T-helper 1 cell treated with Interleukin-12 subunit alpha and Interleukin-12 subunit beta and Interleukin-4 antibody, amounts not matched to agents 30 μg/mL and 1 μg/mL, for 36 hours (primary cell): ENCODE measurements around the gene ITPK1.

Source experiments
- H3K27ac Mint-ChIP-seq: one replicate; pipeline ENCODE4 v1.8.0; 2021; ENCODE audit warnings: mild to moderate bottlenecking, mixed read lengths
- H3K27me3 Mint-ChIP-seq: one replicate; pipeline ENCODE4 v1.8.0; 2021; ENCODE audit warnings: low read depth, mixed read lengths
- H3K36me3 Mint-ChIP-seq: one replicate; pipeline ENCODE4 v1.8.0; 2021; ENCODE audit warnings: low read depth, mixed read lengths
- H3K4me1 Mint-ChIP-seq: one replicate; pipeline ENCODE4 v1.8.0; 2021; ENCODE audit warnings: low read depth, mixed read lengths
- H3K4me3 Mint-ChIP-seq: one replicate; pipeline ENCODE4 v1.8.0; 2021; ENCODE audit warnings: mild to moderate bottlenecking, moderate library complexity, mixed read lengths
- H3K9me3 Mint-ChIP-seq: one replicate; pipeline ENCODE4 v1.8.0; 2021; ENCODE audit warnings: mixed read lengths

Gene ITPK1

GRCh38 chr14:93057586-93058280, 58.0 kb downstream of the ITPK1 start:
- Mint-ChIP-seq H3K4me3 (no peak overlapping the region), H3K27ac (no peak overlapping the region), H3K27me3 (no peaks in the 10 kb centered on the region), H3K4me1 (peaks cover 13% of the 10 kb centered on the region), H3K9me3 (no peaks in the 10 kb centered on the region), H3K36me3 (no peaks in the 10 kb centered on the region)

DNA sequence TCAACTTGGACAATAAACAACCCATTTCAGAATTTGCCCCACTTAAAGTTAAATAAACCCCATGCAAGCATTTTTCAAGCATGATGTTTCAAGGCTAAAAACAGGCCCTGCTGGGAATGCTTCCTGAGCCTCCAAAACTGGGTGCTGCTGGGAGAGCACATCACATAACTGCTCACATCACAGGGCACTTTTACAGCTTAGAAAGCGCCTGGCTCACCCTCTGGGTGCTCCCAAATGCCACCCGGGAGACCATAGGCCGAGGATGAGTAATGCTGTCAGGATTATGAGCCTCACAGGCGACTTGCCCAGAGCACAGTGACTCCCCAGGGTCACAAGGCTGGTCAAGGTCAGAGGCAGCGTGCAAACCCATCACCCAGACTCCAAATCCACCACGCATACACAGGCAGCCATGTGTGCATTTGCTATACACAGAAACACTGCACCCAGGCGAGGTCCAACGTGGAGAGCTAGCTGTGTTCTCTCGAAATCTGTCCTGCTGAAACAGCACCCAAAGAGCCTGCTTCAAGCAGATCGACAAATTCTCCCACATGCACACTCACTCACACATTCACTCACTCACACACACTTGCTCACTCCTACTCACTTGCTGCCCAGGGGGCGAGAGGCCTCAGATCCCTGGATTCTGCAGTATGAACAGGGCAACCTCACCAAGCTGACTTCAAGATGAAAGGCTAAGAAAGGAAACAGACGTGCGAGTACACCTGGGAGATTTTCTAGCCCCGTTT, 58.7 kb downstream of the ITPK1 start:
- no peak overlapping the region for H3K4me3 Mint-ChIP-seq
- H3K4me1 Mint-ChIP-seq: peaks cover 13% of the 10 kb centered on the region

DNA sequence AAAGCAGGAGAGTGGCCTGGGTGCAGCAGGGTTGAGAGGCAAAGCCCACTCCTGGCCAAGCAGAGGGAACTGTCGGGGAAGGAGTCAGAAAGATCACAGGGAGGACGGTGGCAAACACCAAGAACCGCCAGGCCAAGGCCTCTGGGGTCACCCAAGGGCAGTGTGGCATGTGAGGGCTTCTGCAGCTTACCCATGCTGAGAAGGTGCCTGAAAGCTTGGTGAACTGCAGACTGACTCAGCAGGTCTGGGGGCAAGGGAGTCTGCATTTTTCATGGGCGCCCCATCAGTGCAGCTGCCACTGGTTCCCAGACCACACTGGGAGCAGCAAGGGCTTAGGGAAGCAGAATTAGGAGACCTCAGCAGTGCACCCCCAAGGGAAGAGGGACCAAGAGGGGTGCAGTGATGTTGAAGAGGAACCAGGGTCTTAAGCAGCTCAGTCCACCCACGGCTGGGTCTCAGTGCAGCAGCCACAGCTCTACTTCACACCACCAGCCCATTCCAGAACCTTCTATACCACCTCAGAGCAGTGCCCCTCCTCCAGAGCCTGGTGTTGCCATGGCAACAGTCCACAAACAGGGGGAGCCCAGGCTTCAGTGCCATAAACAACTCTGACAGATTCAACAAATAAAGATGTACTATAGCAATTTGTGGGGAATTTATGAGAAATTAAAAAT, 59.4 kb downstream of the ITPK1 start:
- Mint-ChIP-seq H3K36me3 (no peaks in the 10 kb centered on the region), H3K27ac (no peak overlapping the region), H3K9me3 (no peaks in the 10 kb centered on the region), H3K27me3 (no peaks in the 10 kb centered on the region), H3K4me1 (peaks cover 9% of the 10 kb centered on the region), H3K4me3 (no peak overlapping the region)

More for the DNA sequence above, 58.7 kb downstream of the ITPK1 start:
- no peaks in the 10 kb centered on the region for H3K36me3 Mint-ChIP-seq
- no peaks in the 10 kb centered on the region for H3K9me3 Mint-ChIP-seq
- no peaks in the 10 kb centered on the region for H3K27me3 Mint-ChIP-seq
- no peak overlapping the region for H3K27ac Mint-ChIP-seq

- H3K9me3 Mint-ChIP-seq: no peaks in the 10 kb centered on the region
- no peak overlapping the region for H3K27ac Mint-ChIP-seq
- no peak overlapping the region for H3K4me3 Mint-ChIP-seq
- no peaks in the 10 kb centered on the region for H3K36me3 Mint-ChIP-seq
- H3K27me3 Mint-ChIP-seq: no peaks in the 10 kb centered on the region
- H3K4me1 Mint-ChIP-seq: peaks cover 7% of the 10 kb centered on the region
Observed at GRCh38 chr14:93055651-93056115, 60.0 kb downstream of the ITPK1 start.

DNA sequence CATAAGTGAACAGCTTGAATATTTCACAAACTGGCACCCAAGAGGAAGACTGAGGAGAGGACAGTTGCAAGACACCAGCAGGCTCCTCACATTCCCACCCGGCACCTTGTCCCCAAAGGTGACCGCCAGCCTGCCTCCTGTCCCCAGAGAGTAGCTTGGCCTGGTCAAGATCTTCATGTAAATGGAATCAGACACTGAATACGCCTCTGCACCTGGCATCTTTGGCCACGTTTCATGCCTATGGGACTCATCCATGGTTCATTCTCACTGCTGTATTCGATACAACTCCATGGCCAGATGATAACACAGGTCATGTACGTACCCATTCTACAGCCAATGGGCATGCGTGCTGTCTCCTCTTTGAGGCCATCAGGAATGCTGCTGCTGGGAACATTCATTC, 60.8 kb downstream of the ITPK1 start:
- Mint-ChIP-seq H3K27ac (no peak overlapping the region), H3K27me3 (no peaks in the 10 kb centered on the region), H3K9me3 (no peaks in the 10 kb centered on the region), H3K36me3 (no peaks in the 10 kb centered on the region), H3K4me1 (no peaks in the 10 kb centered on the region), H3K4me3 (no peak overlapping the region)

- Mint-ChIP-seq H3K4me3 (no peak overlapping the region), H3K4me1 (no peaks in the 10 kb centered on the region), H3K27ac (no peak overlapping the region), H3K9me3 (no peaks in the 10 kb centered on the region), H3K36me3 (peaks cover 3% of the 10 kb centered on the region), H3K27me3 (no peaks in the 10 kb centered on the region)
Observed at GRCh38 chr14:93054006-93054405, 61.7 kb downstream of the ITPK1 start.

DNA sequence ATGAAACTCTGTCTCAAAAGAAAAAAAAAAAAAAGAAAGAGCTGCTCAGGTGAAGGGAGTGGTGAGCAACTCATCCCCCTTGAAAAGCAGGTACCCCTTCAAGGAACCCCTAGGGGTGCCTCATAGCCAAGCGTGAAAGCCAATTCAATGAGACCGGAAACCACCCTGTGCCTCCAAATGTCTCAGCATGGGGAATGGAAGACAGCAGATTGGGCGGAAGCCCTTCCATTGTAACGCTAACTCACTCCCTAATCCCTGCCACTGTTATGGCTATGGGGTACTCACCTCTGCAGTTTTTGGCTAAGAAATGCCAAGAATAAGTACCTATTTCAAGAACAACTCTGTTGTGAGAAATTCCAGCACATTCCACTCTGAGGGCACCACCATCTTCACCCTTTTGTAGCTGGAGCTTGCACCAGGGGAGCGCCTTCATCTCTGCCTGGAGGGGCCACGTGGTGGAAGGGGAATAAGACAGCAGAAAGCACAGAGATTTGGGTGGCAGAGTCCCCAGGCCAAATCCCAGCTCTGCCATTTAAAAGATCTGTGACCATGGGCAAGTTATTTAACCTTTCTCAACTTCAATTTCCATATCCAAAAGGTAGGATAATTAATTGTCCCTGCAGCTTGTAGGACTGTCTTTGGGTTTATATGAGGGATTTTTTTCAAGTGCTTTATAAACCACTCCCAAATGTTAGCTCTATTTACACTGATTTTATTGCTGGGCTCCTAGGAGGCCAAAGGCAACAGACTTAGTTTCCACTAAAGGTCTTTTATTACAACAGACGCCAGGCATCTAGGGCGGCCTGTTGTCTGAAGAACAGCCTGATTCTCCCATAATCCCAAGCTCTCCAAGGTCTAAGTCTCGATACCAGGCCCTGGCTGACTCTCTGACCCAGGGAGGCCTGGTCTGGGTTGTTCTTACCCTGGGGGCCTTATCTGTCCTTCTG, 63.9 kb downstream of the ITPK1 start:
- Mint-ChIP-seq H3K27ac (no peak overlapping the region), H3K36me3 (peaks cover 5% of the 10 kb centered on the region)

GRCh38 chr14:93050761-93051160, 65.0 kb downstream of the ITPK1 start:
- H3K9me3 Mint-ChIP-seq: no peaks in the 10 kb centered on the region
- H3K27me3 Mint-ChIP-seq: no peaks in the 10 kb centered on the region
- no peak overlapping the region for H3K27ac Mint-ChIP-seq
- H3K4me3 Mint-ChIP-seq: no peak overlapping the region
- peaks cover 5% of the 10 kb centered on the region for H3K36me3 Mint-ChIP-seq
- H3K4me1 Mint-ChIP-seq: no peaks in the 10 kb centered on the region

More for the DNA sequence above, 63.9 kb downstream of the ITPK1 start:
- Mint-ChIP-seq H3K9me3 (no peaks in the 10 kb centered on the region), H3K4me3 (no peak overlapping the region), H3K4me1 (no peaks in the 10 kb centered on the region), H3K27me3 (no peaks in the 10 kb centered on the region)

GRCh38 chr14:93049867-93050331, 65.8 kb downstream of the ITPK1 start:
- Mint-ChIP-seq H3K4me3 (no peak overlapping the region), H3K27ac (no peak overlapping the region), H3K36me3 (peaks cover 5% of the 10 kb centered on the region)

DNA sequence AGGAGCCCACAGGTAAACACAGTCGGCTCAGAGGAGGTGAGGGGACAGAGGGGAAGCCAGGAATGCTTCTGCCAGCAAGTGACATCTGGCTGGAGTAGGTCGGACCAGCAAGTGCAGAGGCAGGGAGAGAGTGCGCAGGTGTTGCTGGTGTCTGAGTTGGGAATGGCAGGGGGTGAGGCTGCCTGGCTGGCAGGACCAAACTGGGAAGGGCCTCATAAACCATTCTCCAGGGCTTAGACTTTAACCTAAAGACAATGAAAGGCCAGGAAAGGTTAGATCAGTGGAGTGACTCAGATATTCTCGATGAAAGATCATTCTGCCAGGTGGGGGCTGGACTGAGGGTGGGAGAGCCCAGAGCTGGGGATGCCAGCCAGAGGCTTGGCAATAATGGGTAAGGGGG, 66.4 kb downstream of the ITPK1 start:
- H3K36me3 Mint-ChIP-seq: peaks cover 5% of the 10 kb centered on the region
- H3K4me3 Mint-ChIP-seq: no peak overlapping the region
- H3K27me3 Mint-ChIP-seq: no peaks in the 10 kb centered on the region
- peaks cover 2% of the 10 kb centered on the region for H3K4me1 Mint-ChIP-seq
- H3K27ac Mint-ChIP-seq: no peak overlapping the region
- H3K9me3 Mint-ChIP-seq: no peaks in the 10 kb centered on the region

More at GRCh38 chr14:93049867-93050331, 65.8 kb downstream of the ITPK1 start:
- Mint-ChIP-seq H3K9me3 (no peaks in the 10 kb centered on the region), H3K27me3 (no peaks in the 10 kb centered on the region), H3K4me1 (no peaks in the 10 kb centered on the region)

DNA sequence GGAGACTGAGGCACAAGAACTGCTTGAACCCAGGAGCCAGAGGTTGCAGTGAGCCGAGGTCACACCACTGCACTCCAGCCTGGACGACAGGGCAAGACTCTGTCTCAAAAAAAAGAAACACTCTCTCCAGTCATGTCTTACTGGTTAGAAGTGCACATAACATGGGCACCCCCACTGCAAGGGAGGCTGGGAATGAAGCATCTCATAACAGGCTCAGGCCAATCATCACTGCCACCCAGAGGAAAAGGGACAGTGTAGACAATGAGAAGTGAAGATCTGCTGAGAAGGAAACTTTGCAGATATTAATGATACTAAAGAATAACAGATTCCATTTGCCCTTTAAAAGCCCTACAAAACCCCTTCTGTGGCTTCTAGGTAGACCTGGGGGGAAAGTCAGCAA, 66.9 kb downstream of the ITPK1 start:
- Mint-ChIP-seq H3K4me1 (peaks cover 3% of the 10 kb centered on the region), H3K27ac (no peak overlapping the region), H3K36me3 (peaks cover 5% of the 10 kb centered on the region), H3K9me3 (no peaks in the 10 kb centered on the region), H3K27me3 (no peaks in the 10 kb centered on the region), H3K4me3 (no peak overlapping the region)

- no peaks in the 10 kb centered on the region for H3K9me3 Mint-ChIP-seq
- H3K36me3 Mint-ChIP-seq: peaks cover 5% of the 10 kb centered on the region
- H3K4me1 Mint-ChIP-seq: peaks cover 9% of the 10 kb centered on the region
- no peaks in the 10 kb centered on the region for H3K27me3 Mint-ChIP-seq
- no peak overlapping the region for H3K4me3 Mint-ChIP-seq
- H3K27ac Mint-ChIP-seq: no peak overlapping the region
Observed at GRCh38 chr14:93047661-93048060, 68.1 kb downstream of the ITPK1 start.

GRCh38 chr14:93047157-93047556, 68.6 kb downstream of the ITPK1 start:
- no peaks in the 10 kb centered on the region for H3K27me3 Mint-ChIP-seq
- peaks cover 5% of the 10 kb centered on the region for H3K36me3 Mint-ChIP-seq
- no peak overlapping the region for H3K4me3 Mint-ChIP-seq
- peaks cover 11% of the 10 kb centered on the region for H3K4me1 Mint-ChIP-seq
- H3K9me3 Mint-ChIP-seq: no peaks in the 10 kb centered on the region
- H3K27ac Mint-ChIP-seq: no peak overlapping the region

- Mint-ChIP-seq H3K27me3 (no peaks in the 10 kb centered on the region), H3K9me3 (no peaks in the 10 kb centered on the region), H3K27ac (no peak overlapping the region), H3K4me3 (no peak overlapping the region), H3K4me1 (peaks cover 15% of the 10 kb centered on the region), H3K36me3 (peaks cover 5% of the 10 kb centered on the region)
Observed at GRCh38 chr14:93046705-93047050, 69.0 kb downstream of the ITPK1 start.
